MM.1S (cell line): Measurements from ENCODE around the gene FIP1L1.

Experiments used
- CTCF ChIP-seq: fragments of 300-600 bp; sonication (generic); IDR thresholded peaks from 2 replicates; pipeline ENCODE4 v1.5.1; 2016; ENCODE audit warnings: antibody characterized with exemption, low read length, mixed read lengths
- EZH2 ChIP-seq: fragments of 300-600 bp; sonication (generic); optimal IDR thresholded peaks from 2 replicates; pipeline ENCODE3; 2017; ENCODE audit warnings: low read depth, mild to moderate bottlenecking, antibody characterized with exemption, low read length, mixed read lengths

- TF ChIP-seq CTCF (no peak), EZH2 (no peak)
Measured at GRCh38 chr4:53507671-53508286, 130.3 kb downstream of the FIP1L1 start.
